K562 (cell line): ENCODE measurements around the gene MMEL1. TPM values are rescaled to one million over a fixed set of nuclear protein-coding genes. Genes with fewer than 3 reads are reported as not detected.

Experiments used
- ATAC-seq: fragments of 200-7000 bp; cut with Tn5 transposase; 3 replicates; pipeline ENCODE4 v1.9.1; 2020; ENCODE audit warnings: moderate library complexity
- BruUV-seq: library from RNA; stranded (reverse); fragments of 400-500 nt; replicated peaks from 2 replicates; lab custom pipeline; 2021; lab: Mats Ljungman, UMichigan
- CTCF ChIA-PET: fragments of 300-600 bp; formaldehyde crosslinking; extraction: SDS; loops from one replicate; lab custom pipeline; 2021; ENCODE audit warnings: low intra/inter-chr PET ratio; lab: Yijun Ruan, JAX
- POLR2A ChIA-PET: fragments of 300-600, 350-650 bp; sonication (Branson Sonifier 250); formaldehyde crosslinking; extraction: SDS; loops from one replicate; lab custom pipeline; 2021; ENCODE audit warnings: antibody characterized with exemption, inconsistent platforms; lab: Yijun Ruan, JAX
- DNase-seq, 4 experiments: peaks; one replicate each; pipeline versions ENCODE4 v3.0.0 to v3.0.0-alpha.2; 2011 to 2018; ENCODE audit warnings: low spot score in 3 of 4, mixed read lengths in 3 of 4; ENCODE audit errors: extremely low read depth in 1 of 4
- FAIRE-seq: peaks from 2 replicates; lab custom pipeline; 2011; peaks lifted over from hg19 to GRCh38; lab: Jason Lieb, UNC
- H2AFZ ChIP-seq: 2 replicates; pipeline ENCODE4 v1.6.0; 2011; ENCODE audit warnings: low read depth, low read length, control low read depth, inconsistent platforms
- H3K27ac ChIP-seq: fragments of 200-600 bp; 3 replicates; pipeline ENCODE4 v1.8.0; 2011; ENCODE audit warnings: low read depth, mild to moderate bottlenecking, control low read depth, inconsistent platforms, low read length, moderate library complexity, mixed read lengths; ENCODE audit errors: extremely low read depth
- H3K27me3 ChIP-seq, 2 experiments: fragments of 300-600 bp in 1 of 2; 2 replicates in 1 of 2; 3 replicates in 1 of 2; pipeline versions ENCODE4 v1.6.0 to v1.8.0; 2011; ENCODE audit warnings: inconsistent platforms in 2 of 2, low read length in 2 of 2, mild to moderate bottlenecking in 1 of 2, mixed read lengths in 1 of 2, moderate library complexity in 1 of 2; ENCODE audit not compliant: control insufficient read depth in 2 of 2, insufficient read depth in 2 of 2
- H3K36me3 ChIP-seq: fragments of 300-600 bp; 3 replicates; pipeline ENCODE4 v1.8.0; 2011; ENCODE audit warnings: mild to moderate bottlenecking, low read length, inconsistent platforms; ENCODE audit not compliant: control insufficient read depth, insufficient read depth
- H3K4me1 ChIP-seq, 2 experiments: fragments of 200-600 bp in 1 of 2; replicated peaks in 1 of 2; 2 replicates in 1 of 2; 3 replicates in 1 of 2; pipeline versions ENCODE4 v1.5.1 to v1.8.0; 2011; ENCODE audit warnings: inconsistent platforms in 2 of 2, low read length in 2 of 2, mild to moderate bottlenecking in 1 of 2, mixed read lengths in 1 of 2, moderate library complexity in 1 of 2; ENCODE audit not compliant: control insufficient read depth in 2 of 2, insufficient read depth in 2 of 2
- H3K4me2 ChIP-seq: 2 replicates; pipeline ENCODE4 v1.6.1; 2011; ENCODE audit warnings: low read length, control low read depth, inconsistent platforms, mixed read lengths; ENCODE audit not compliant: insufficient read depth
- H3K4me3 ChIP-seq: fragments of 200-600 bp; sonication (generic), shearing (Covaris generic); 2 replicates; pipeline ENCODE4 v1.5.1; 2016; ENCODE audit warnings: control low read depth, inconsistent platforms
- H3K79me2 ChIP-seq: fragments of 200-600 bp; 3 replicates; pipeline ENCODE4 v1.8.0; 2011; ENCODE audit warnings: low read length, inconsistent platforms; ENCODE audit not compliant: control insufficient read depth, insufficient read depth
- H3K9ac ChIP-seq, 2 experiments: 2 replicates each; pipeline versions ENCODE4 v1.6.0 to v1.6.1; 2011; ENCODE audit warnings: low read depth in 2 of 2, low read length in 2 of 2, control low read depth in 1 of 2, inconsistent platforms in 1 of 2, mild to moderate bottlenecking in 1 of 2, mixed read lengths in 1 of 2; ENCODE audit not compliant: insufficient read depth in 1 of 2
- H3K9me1 ChIP-seq: one replicate; pipeline ENCODE4 v1.6.0; 2011; ENCODE audit warnings: inconsistent platforms, mild to moderate bottlenecking, low read length, moderate library complexity; ENCODE audit not compliant: control insufficient read depth, insufficient read depth
- H3K9me3 ChIP-seq: replicated peaks from 2 replicates; pipeline ENCODE4 v1.5.1; 2011; ENCODE audit warnings: low read depth, low read length, inconsistent platforms; ENCODE audit not compliant: control insufficient read depth, insufficient read depth
- H4K20me1 ChIP-seq: replicated peaks from 2 replicates; pipeline ENCODE4 v1.6.1; 2011; ENCODE audit warnings: low read length, inconsistent platforms, mixed read lengths; ENCODE audit not compliant: control insufficient read depth, insufficient read depth
- ATF7 ChIP-seq: fragments of 450-650 bp; IDR thresholded peaks from 2 replicates; pipeline ENCODE4 v1.7.1; 2014; ENCODE audit warnings: mild to moderate bottlenecking, moderate library complexity
- CHD4 ChIP-seq: fragments of 200-600 bp; sonication (generic); IDR thresholded peaks from 3 replicates; pipeline ENCODE4 v1.6.1; 2012; ENCODE audit warnings: low read depth, mild to moderate bottlenecking, mixed read lengths, low read length, inconsistent platforms; ENCODE audit not compliant: insufficient read depth, insufficient replicate concordance, poor library complexity, severe bottlenecking
- HCFC1 ChIP-seq: IDR thresholded peaks from 2 replicates; pipeline ENCODE4 v1.6.1; 2012; ENCODE audit warnings: low read depth, low read length, improper control_type of control experiment
- NONO ChIP-seq, 2 experiments: fragments of 200-400 bp in 1 of 2; fragments of 450-650 bp in 1 of 2; formaldehyde crosslinking in 1 of 2; IDR thresholded peaks; 2 replicates each; pipeline ENCODE4 v1.6.1; 2017; ENCODE audit warnings: low read depth in 2 of 2, mild to moderate bottlenecking in 2 of 2, moderate library complexity in 2 of 2, low read length in 1 of 2
- PURB ChIP-seq: sonication (generic); formaldehyde crosslinking; IDR thresholded peaks from 2 replicates; pipeline ENCODE4 v1.9.0; 2021; ENCODE audit warnings: low read depth, mild to moderate bottlenecking, missing genetic modification reagents
- RBM34 ChIP-seq: fragments of 200-400 bp; formaldehyde crosslinking; IDR thresholded peaks from 2 replicates; pipeline ENCODE4 v1.6.1; 2018; ENCODE audit warnings: low read length, borderline replicate concordance; ENCODE audit not compliant: insufficient read depth
- SAFB2 ChIP-seq: fragments of 200-400 bp; formaldehyde crosslinking; IDR thresholded peaks from 2 replicates; pipeline ENCODE4 v1.6.1; 2018; ENCODE audit warnings: borderline replicate concordance, low read length, low read depth, moderate library complexity; ENCODE audit not compliant: severe bottlenecking
- SFPQ ChIP-seq: fragments of 200-400 bp; formaldehyde crosslinking; IDR thresholded peaks from 2 replicates; pipeline ENCODE4 v1.6.1; 2017; ENCODE audit warnings: mild to moderate bottlenecking, low read depth, low read length, moderate library complexity
- TAF1 ChIP-seq: IDR thresholded peaks from 2 replicates; pipeline ENCODE4 v1.6.1; 2011; ENCODE audit warnings: mild to moderate bottlenecking, low read length, moderate library complexity; ENCODE audit not compliant: insufficient read depth, control insufficient read depth, severe bottlenecking; ENCODE audit errors: extremely low read depth
- ZNF518B ChIP-seq: fragments of 250-450 bp; sonication (Bioruptor Pico); IDR thresholded peaks from 2 replicates; pipeline ENCODE4 v1.5.0; 2021; ENCODE audit warnings: mild to moderate bottlenecking, moderate library complexity
- ZSCAN32 ChIP-seq: fragments of 450-650 bp; formaldehyde crosslinking; IDR thresholded peaks from 2 replicates; pipeline ENCODE4 v1.4.0; 2020; ENCODE audit warnings: mild to moderate bottlenecking, moderate library complexity
- WGBS: fragments of 100-300 bp; shearing (Covaris generic); methylation state at CpG from one replicate; pipeline ENCODE4 v1.1.6; 2016; ENCODE audit warnings: low coverage, mixed read lengths; ENCODE audit not compliant: insufficient coverage; ENCODE audit errors: missing lambda C conversion rate; 5-methylcytosine and 5-hydroxymethylcytosine counted together
- in situ Hi-C: fragments of 300-500 bp; cut with MboI; formaldehyde crosslinking; loops from 4 replicates; pipeline ENCODE4 v1.15.0; 2018; ENCODE audit warnings: inconsistent platforms, mixed read lengths
- intact Hi-C: fragments of 100-400 bp; cut with micrococcal nuclease; formaldehyde crosslinking; loops from 2 replicates; pipeline ENCODE4 v1.14.2; 2022
- polyA plus RNA-seq, 8 experiments: library from polyadenylated mRNA; depleted of rRNA in 4 of 8; stranded (reverse) in 5 of 8; unstranded in 3 of 8; fragments of >200 nt; fragmentation: Nextera tagmentation in 2 of 8; fragmentation: Illumina TruSeq in 1 of 8; extraction: Ambion mirVana in 2 of 8; extraction: Trizol in 1 of 8; gene quantifications; 2 replicates each; pipeline versions ENCODE4 v1.2.1 to v1.2.3, GENCODE V29; 2011 to 2014; ENCODE audit warnings: inconsistent platforms in 1 of 8, missing spikeins in 1 of 8
- total RNA-seq, 7 experiments: library from RNA; depleted of rRNA in 6 of 7; stranded (reverse); fragments of >200 nt in 6 of 7; fragmentation: Illumina TruSeq in 2 of 7; extraction: Trizol in 2 of 7; gene quantifications; 2 replicates each; pipeline versions ENCODE4 v1.2.1 to v1.2.3, GENCODE V29; 2011 to 2021; ENCODE audit warnings: low replicate concordance in 1 of 7
- TF ChIP-seq, protein P1 (sequence below): fragments of 250-450 bp; sonication (Bioruptor Pico); IDR thresholded peaks from 2 replicates; pipeline ENCODE4 v1.5.0; 2021

MMEL1 gene
- total and polyA plus RNA-seq, 9 of the 15 experiments (the other 6 are each of a cell fraction or from before 2014, with no cell fraction given), result not detected

DNA sequence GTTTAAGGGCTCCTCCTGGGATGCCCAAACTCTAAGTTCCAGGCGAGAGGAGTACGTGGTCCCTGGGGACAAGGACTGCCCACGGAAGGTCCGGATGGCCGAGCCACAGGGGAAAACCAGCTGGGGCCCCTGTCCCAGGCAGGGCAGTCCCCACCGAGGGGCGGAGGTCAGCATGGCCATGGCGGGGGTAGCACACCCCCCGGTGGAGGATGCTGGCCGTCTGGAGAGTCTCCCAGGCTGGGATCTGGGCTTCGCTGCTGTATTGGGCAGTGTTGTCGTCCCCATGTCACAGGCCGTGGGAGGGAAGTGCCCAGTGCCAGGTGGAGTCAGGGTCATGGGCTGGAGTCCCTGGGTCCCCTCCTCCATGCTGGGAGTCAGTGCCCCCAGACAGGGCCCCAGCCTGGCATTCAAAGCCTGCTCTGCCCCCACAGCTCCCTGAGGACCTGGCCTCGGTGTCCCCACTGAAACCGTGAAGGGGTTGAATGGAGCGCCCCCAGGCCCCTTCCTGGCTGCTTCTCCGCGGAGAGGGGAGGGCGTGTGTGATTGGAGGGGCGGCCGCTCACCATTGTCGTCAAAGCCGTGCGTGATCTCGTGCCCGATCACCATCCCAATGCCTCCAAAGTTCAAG is 39.5 kb downstream of the MMEL1 start:
- CTCF ChIA-PET, result no interaction called here
- Histone ChIP-seq H3K27ac (no peak overlapping the region), H3K4me1 (peaks cover 0 to 70% of the 10 kb centered on the region in 2 experiments; a peak in 2 of 5 replicates), H3K4me3 (no peak overlapping the region), H3K9me1 (no peaks in the 10 kb centered on the region), H2AFZ (no peak overlapping the region), H3K9ac (no peak overlapping the region), H3K4me2 (no peak overlapping the region), H4K20me1 (0 out of 2 replicates have a peak, but pooled peaks cover 6% of the 10 kb centered on the region), H3K36me3 (no peaks in the 10 kb centered on the region), H3K79me2 (no peaks in the 10 kb centered on the region), H3K27me3 (peaks cover 11 to 54% of the 10 kb centered on the region in 2 experiments; a peak in 4 of 5 replicates), H3K9me3 (no peaks in the 10 kb centered on the region)
- POLR2A ChIA-PET, result interaction anchor here (1.4 kb wide), 1 partner anchor 9 kb away, joined by 3 read pairs; no protein-coding TSS in a partner anchor
- no TSS peak for BruUV-seq
- ATAC-seq (no peak), DNase-seq (no peak), FAIRE-seq (no peak)
- WGBS, result 11% methylated on average over 25 of the region's 26 CpGs
- intact Hi-C loops, result no loop called here
- in situ Hi-C loops, result no loop called here
- TF ChIP-seq ZNF518B (CRISPR knock-in tag) (no peak), NONO (IDR thresholded peaks at IDR 0.05; ENCODE audit: low read depth in 2 of 2, low read length in 1 of 2) (no peak), CHD4 (no peak), TAF1 (no peak), RBM34 (no peak), HCFC1 (no peak), PURB (CRISPR knock-in tag) (no peak), SFPQ (no peak), ATF7 (no peak), ZSCAN32 (CRISPR knock-in tag) (no peak), SAFB2 (no peak)
- TF ChIP-seq, protein P1, sequence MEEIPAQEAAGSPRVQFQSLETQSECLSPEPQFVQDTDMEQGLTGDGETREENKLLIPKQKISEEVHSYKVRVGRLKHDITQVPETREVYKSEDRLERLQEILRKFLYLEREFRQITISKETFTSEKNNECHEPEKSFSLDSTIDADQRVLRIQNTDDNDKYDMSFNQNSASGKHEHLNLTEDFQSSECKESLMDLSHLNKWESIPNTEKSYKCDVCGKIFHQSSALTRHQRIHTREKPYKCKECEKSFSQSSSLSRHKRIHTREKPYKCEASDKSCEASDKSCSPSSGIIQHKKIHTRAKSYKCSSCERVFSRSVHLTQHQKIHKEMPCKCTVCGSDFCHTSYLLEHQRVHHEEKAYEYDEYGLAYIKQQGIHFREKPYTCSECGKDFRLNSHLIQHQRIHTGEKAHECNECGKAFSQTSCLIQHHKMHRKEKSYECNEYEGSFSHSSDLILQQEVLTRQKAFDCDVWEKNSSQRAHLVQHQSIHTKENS (CRISPR knock-in tag), result no peak
